Measurements from ENCODE around the gene KMT2C.
"Not testable (repeated sequence)": the region's sequence is repeated elsewhere in the genome, so short reads cannot be mapped to it uniquely, and the experiment has no call there.

The KMT2C gene

GRCh38 chr7:152353281-152353680 lies 82.5 kb downstream of the KMT2C start:
- DNase-seq; H3K4me2 ChIP-seq (ENCODE audit: low read length, poor library complexity, severe bottlenecking); H4K91ac ChIP-seq (ENCODE audit: low read length); H3K18ac ChIP-seq (ENCODE audit: low read depth in 1 of 2, low read length in 2 of 2); H3K23ac ChIP-seq (ENCODE audit: low read length in 2 of 2); H3K4me3 ChIP-seq (ENCODE audit: insufficient read depth in 1 of 2, low read depth in 1 of 2, low read length in 2 of 2); H3K27ac ChIP-seq (ENCODE audit: low read length, poor library complexity, severe bottlenecking); H3K4me1 ChIP-seq (ENCODE audit: control insufficient read depth, insufficient read depth, low read depth, low read length); H2AK5ac ChIP-seq (ENCODE audit: low read length, severe bottlenecking); H3K14ac ChIP-seq (ENCODE audit: low read length in 2 of 2); H3K9me3 ChIP-seq (ENCODE audit: control insufficient read depth, low read length); H2AFZ ChIP-seq (ENCODE audit: low read depth, low read length); H2BK5ac ChIP-seq (ENCODE audit: low read depth, low read length, poor library complexity, severe bottlenecking); H2BK120ac ChIP-seq (ENCODE audit: low read depth, low read length); H3K27me3 ChIP-seq (ENCODE audit: control insufficient read depth in 1 of 2, insufficient read depth in 1 of 2, low read length in 2 of 2); H2BK15ac ChIP-seq (ENCODE audit: low read depth, poor library complexity, severe bottlenecking); H3K4ac ChIP-seq (ENCODE audit: low read depth in 1 of 2, low read length in 2 of 2); H3K9ac ChIP-seq (ENCODE audit: low read length); H4K8ac ChIP-seq (ENCODE audit: low read length); H2BK12ac ChIP-seq (ENCODE audit: low read length in 2 of 2): not testable (repeated sequence)
- WGBS: 93% methylated on average over 3 of the region's 5 CpGs
- H3K36me3 ChIP-seq (ENCODE audit: control insufficient read depth in 1 of 2, insufficient read depth in 2 of 2, low read depth in 1 of 2, low read length in 2 of 2): peaks cover 9 to 48% of the 10 kb centered on the region in 2 experiments
- peaks cover 18% of the 10 kb centered on the region for H3K79me1 ChIP-seq (replicated peaks; ENCODE audit: low read length, poor library complexity, severe bottlenecking)

- not testable (repeated sequence) for H4K91ac ChIP-seq (ENCODE audit: low read length); H3K27ac ChIP-seq (ENCODE audit: low read length, poor library complexity, severe bottlenecking); DNase-seq; H2BK120ac ChIP-seq (ENCODE audit: low read depth, low read length); H3K14ac ChIP-seq (ENCODE audit: low read length in 2 of 2); H2AFZ ChIP-seq (ENCODE audit: low read depth, low read length); H2BK12ac ChIP-seq (ENCODE audit: low read length in 2 of 2); H3K9ac ChIP-seq (ENCODE audit: low read length); H3K18ac ChIP-seq (ENCODE audit: low read depth in 1 of 2, low read length in 2 of 2); H3K4me2 ChIP-seq (ENCODE audit: low read length, poor library complexity, severe bottlenecking); H2AK5ac ChIP-seq (ENCODE audit: low read length, severe bottlenecking); H3K27me3 ChIP-seq (ENCODE audit: control insufficient read depth in 1 of 2, insufficient read depth in 1 of 2, low read length in 2 of 2); H4K8ac ChIP-seq (ENCODE audit: low read length); H2BK5ac ChIP-seq (ENCODE audit: low read depth, low read length, poor library complexity, severe bottlenecking); H3K23ac ChIP-seq (ENCODE audit: low read length in 2 of 2); H3K4me3 ChIP-seq (ENCODE audit: insufficient read depth in 1 of 2, low read depth in 1 of 2, low read length in 2 of 2); H2BK15ac ChIP-seq (ENCODE audit: low read depth, poor library complexity, severe bottlenecking); H3K4me1 ChIP-seq (ENCODE audit: control insufficient read depth, insufficient read depth, low read depth, low read length); H3K4ac ChIP-seq (ENCODE audit: low read depth in 1 of 2, low read length in 2 of 2)
- 93% methylated on average over 5 of the region's 5 CpGs for WGBS
- Histone ChIP-seq H3K9me3 (ENCODE audit: control insufficient read depth, low read length) (peaks cover 17% of the 10 kb centered on the region), H3K36me3 (ENCODE audit: control insufficient read depth in 1 of 2, insufficient read depth in 2 of 2, low read depth in 1 of 2, low read length in 2 of 2) (peaks cover 5 to 60% of the 10 kb centered on the region in 2 experiments), H3K79me1 (replicated peaks; ENCODE audit: low read length, poor library complexity, severe bottlenecking) (peaks cover 17% of the 10 kb centered on the region)
These were observed 84.1 kb downstream of the KMT2C start for GRCh38 chr7:152351747-152352146.

DNA sequence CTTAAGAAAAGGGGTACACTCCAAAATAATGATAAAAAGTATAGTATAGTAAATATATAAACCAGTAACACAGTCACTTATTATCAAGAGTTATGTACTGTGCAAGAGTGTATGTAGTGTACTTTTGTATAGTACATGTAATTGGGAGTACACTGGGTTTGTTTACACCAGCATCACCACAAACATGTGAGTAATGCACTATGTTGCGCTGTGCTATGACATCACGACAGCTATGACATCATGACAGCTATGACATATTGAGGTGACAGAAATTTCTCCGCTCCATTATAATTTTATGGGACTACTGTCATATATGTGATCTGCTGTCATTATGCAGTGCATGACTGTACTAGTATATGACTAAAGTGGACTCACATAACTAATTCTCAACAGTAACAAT lies 84.6 kb downstream of the KMT2C start:
- no peak overlapping the region for H2BK120ac ChIP-seq (ENCODE audit: low read depth, low read length)
- no peak overlapping the region for H2AFZ ChIP-seq (ENCODE audit: low read depth, low read length)
- no peak overlapping the region for H3K4ac ChIP-seq (ENCODE audit: low read depth in 1 of 2, low read length in 2 of 2)
- H3K14ac ChIP-seq (ENCODE audit: low read length in 2 of 2): no peak overlapping the region
- no peak overlapping the region for H3K23ac ChIP-seq (ENCODE audit: low read length in 2 of 2)
- peaks cover 6 to 59% of the 10 kb centered on the region in 2 experiments for H3K36me3 ChIP-seq (ENCODE audit: control insufficient read depth in 1 of 2, insufficient read depth in 2 of 2, low read depth in 1 of 2, low read length in 2 of 2)
- no peak overlapping the region for H2BK12ac ChIP-seq (ENCODE audit: low read length in 2 of 2)
- H4K91ac ChIP-seq (ENCODE audit: low read length): no peak overlapping the region
- no peak overlapping the region for H3K9ac ChIP-seq (ENCODE audit: low read length)
- no peak overlapping the region for H2BK5ac ChIP-seq (ENCODE audit: low read depth, low read length, poor library complexity, severe bottlenecking)
- H3K9me3 ChIP-seq (ENCODE audit: control insufficient read depth, low read length): peaks cover 17% of the 10 kb centered on the region
- no peak overlapping the region for H3K4me3 ChIP-seq (ENCODE audit: insufficient read depth in 1 of 2, low read depth in 1 of 2, low read length in 2 of 2)
- H3K4me2 ChIP-seq (ENCODE audit: low read length, poor library complexity, severe bottlenecking): no peak overlapping the region
- H3K79me1 ChIP-seq (replicated peaks; ENCODE audit: low read length, poor library complexity, severe bottlenecking): peaks cover 18% of the 10 kb centered on the region
- no peak overlapping the region for H4K8ac ChIP-seq (ENCODE audit: low read length)
- 82% methylated on average over 2 of the region's 3 CpGs for WGBS
- H2BK15ac ChIP-seq (ENCODE audit: low read depth, poor library complexity, severe bottlenecking): no peak overlapping the region
- no peaks in the 10 kb centered on the region for H3K27me3 ChIP-seq (ENCODE audit: control insufficient read depth in 1 of 2, insufficient read depth in 1 of 2, low read length in 2 of 2)
- DNase-seq: peak; percentile 42
- H3K18ac ChIP-seq (ENCODE audit: low read depth in 1 of 2, low read length in 2 of 2): no peak overlapping the region
- peaks cover 1% of the 10 kb centered on the region for H3K4me1 ChIP-seq (ENCODE audit: control insufficient read depth, insufficient read depth, low read depth, low read length)
- H3K27ac ChIP-seq (ENCODE audit: low read length, poor library complexity, severe bottlenecking): no peak overlapping the region
- H2AK5ac ChIP-seq (ENCODE audit: low read length, severe bottlenecking): no peak overlapping the region

GRCh38 chr7:152347888-152348287 lies 87.9 kb downstream of the KMT2C start:
- no peak overlapping the region for H3K18ac ChIP-seq (ENCODE audit: low read depth in 1 of 2, low read length in 2 of 2)
- no peak overlapping the region for H2BK15ac ChIP-seq (ENCODE audit: low read depth, poor library complexity, severe bottlenecking)
- H3K9me3 ChIP-seq (ENCODE audit: control insufficient read depth, low read length): peaks cover 17% of the 10 kb centered on the region
- H2AFZ ChIP-seq (ENCODE audit: low read depth, low read length): no peak overlapping the region
- H3K9ac ChIP-seq (ENCODE audit: low read length): no peak overlapping the region
- H4K8ac ChIP-seq (ENCODE audit: low read length): no peak overlapping the region
- H2BK5ac ChIP-seq (ENCODE audit: low read depth, low read length, poor library complexity, severe bottlenecking): no peak overlapping the region
- H2AK5ac ChIP-seq (ENCODE audit: low read length, severe bottlenecking): no peak overlapping the region
- no peaks in the 10 kb centered on the region for H3K4me1 ChIP-seq (ENCODE audit: control insufficient read depth, insufficient read depth, low read depth, low read length)
- 100% methylated on average over 2 of the region's 2 CpGs for WGBS
- H4K91ac ChIP-seq (ENCODE audit: low read length): no peak overlapping the region
- no peak for DNase-seq
- H3K14ac ChIP-seq (ENCODE audit: low read length in 2 of 2): no peak overlapping the region
- H2BK120ac ChIP-seq (ENCODE audit: low read depth, low read length): no peak overlapping the region
- no peak overlapping the region for H3K23ac ChIP-seq (ENCODE audit: low read length in 2 of 2)
- H2BK12ac ChIP-seq (ENCODE audit: low read length in 2 of 2): no peak overlapping the region
- no peaks in the 10 kb centered on the region for H3K27me3 ChIP-seq (ENCODE audit: control insufficient read depth in 1 of 2, insufficient read depth in 1 of 2, low read length in 2 of 2)
- H3K27ac ChIP-seq (ENCODE audit: low read length, poor library complexity, severe bottlenecking): no peak overlapping the region
- H3K4ac ChIP-seq (ENCODE audit: low read depth in 1 of 2, low read length in 2 of 2): no peak overlapping the region
- H3K4me2 ChIP-seq (ENCODE audit: low read length, poor library complexity, severe bottlenecking): no peak overlapping the region
- H3K36me3 ChIP-seq (ENCODE audit: control insufficient read depth in 1 of 2, insufficient read depth in 2 of 2, low read depth in 1 of 2, low read length in 2 of 2): peaks cover 6 to 38% of the 10 kb centered on the region in 2 experiments
- H3K79me1 ChIP-seq (replicated peaks; ENCODE audit: low read length, poor library complexity, severe bottlenecking): peaks cover 13% of the 10 kb centered on the region
- H3K4me3 ChIP-seq (ENCODE audit: insufficient read depth in 1 of 2, low read depth in 1 of 2, low read length in 2 of 2): no peak overlapping the region

Measured in mesenchymal stem cell (in vitro differentiated cells and primary cell).